Activated T-cell treated with anti-CD3 and anti-CD28 coated beads, Interleukin-2, amount 50 U/mL, for 4 hours (primary cell): ENCODE data around the gene SLC47A1. TPM values are rescaled to one million over a fixed set of nuclear protein-coding genes. Genes with fewer than 3 reads are reported as not detected.
"Not testable (repeated sequence)": the region's sequence is repeated elsewhere in the genome, so short reads cannot be mapped to it uniquely, and the experiment has no call there.

ENCODE experiments used
- ATAC-seq, 2 donors: fragments of 200-7000 bp; cut with Tn5 transposase; one replicate each; pipeline ENCODE4 v1.10.0; 2021
- DNase-seq: peaks from one replicate; pipeline ENCODE4 v3.0.0-alpha.2; 2020
- H3K27me3 Mint-ChIP-seq: one replicate; pipeline ENCODE4 v1.8.0; 2021; ENCODE audit warnings: low read depth, mixed read lengths
- H3K36me3 Mint-ChIP-seq: one replicate; pipeline ENCODE4 v1.8.0; 2022; ENCODE audit warnings: mixed read lengths; ENCODE audit not compliant: insufficient read depth
- H3K4me1 Mint-ChIP-seq: one replicate; pipeline ENCODE4 v1.8.0; 2021; ENCODE audit warnings: low read depth, mixed read lengths
- H3K4me3 Mint-ChIP-seq: one replicate; pipeline ENCODE4 v1.8.0; 2021; ENCODE audit warnings: mild to moderate bottlenecking, moderate library complexity, mixed read lengths
- H3K9me3 Mint-ChIP-seq: one replicate; pipeline ENCODE4 v1.8.0; 2021; ENCODE audit warnings: mixed read lengths
- total RNA-seq, 3 donors: library from RNA; stranded (reverse); gene quantifications; one replicate each; pipeline ENCODE4 v1.2.1, GENCODE V29; 2021

SLC47A1 gene
- total RNA-seq, 3 donors from 2014 or later: 0.28 to 0.58 (median 0.54) TPM

DNA sequence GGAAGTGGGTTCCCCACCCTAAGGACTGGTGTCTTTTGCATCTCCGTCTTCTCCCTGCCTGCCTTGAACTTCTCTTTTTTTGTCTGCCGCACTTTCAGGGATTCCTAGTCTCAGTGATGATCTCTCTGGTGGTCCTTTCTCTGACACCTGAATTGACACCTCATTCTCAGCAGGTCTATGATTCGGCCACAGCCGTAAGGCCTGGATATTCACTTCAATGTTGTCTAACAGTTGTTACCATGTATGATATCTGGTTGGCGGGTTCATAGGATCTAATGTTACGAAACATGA, 25.1 kb upstream of the SLC47A1 start:
- Mint-ChIP-seq H3K27me3 (peaks cover 3% of the 10 kb centered on the region), H3K9me3 (no peaks in the 10 kb centered on the region), H3K36me3 (peaks cover 2% of the 10 kb centered on the region), H3K4me3 (peak overlapping the region; percentile 84), H3K4me1 (peaks cover 7% of the 10 kb centered on the region)
- DNase-seq (no peak), ATAC-seq (no peak)

DNA sequence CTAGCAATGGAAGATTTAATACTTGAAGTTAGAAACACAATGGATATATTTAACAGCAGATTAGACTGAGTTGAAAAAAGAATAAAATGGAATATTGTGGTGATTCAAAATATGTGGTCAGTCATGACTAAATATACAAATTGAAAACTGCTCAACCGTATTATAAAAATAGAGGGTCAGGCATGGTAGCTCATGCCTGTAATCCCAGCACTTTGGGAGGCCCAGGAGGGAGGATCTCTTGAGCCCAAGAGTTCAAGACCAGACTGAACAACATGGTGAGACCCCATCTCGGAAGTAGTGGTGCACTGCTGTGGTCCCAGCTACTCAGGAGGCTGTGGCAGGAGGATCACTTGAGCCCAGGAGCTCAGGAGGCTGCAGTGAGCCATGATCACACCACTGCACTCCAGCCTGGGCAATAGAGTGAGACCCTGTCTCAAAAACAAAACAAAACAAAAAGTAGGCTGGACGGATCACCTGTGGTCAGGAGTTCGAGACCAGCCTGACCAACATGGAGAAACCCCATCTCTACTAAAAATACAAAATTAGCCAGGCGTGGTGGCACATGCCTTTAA, 24.3 kb upstream of the SLC47A1 start:
- not testable (repeated sequence) for H3K9me3 Mint-ChIP-seq, DNase-seq, H3K4me3 Mint-ChIP-seq, H3K36me3 Mint-ChIP-seq, ATAC-seq, H3K27me3 Mint-ChIP-seq
- H3K4me1 Mint-ChIP-seq: peaks cover 10% of the 10 kb centered on the region

DNA sequence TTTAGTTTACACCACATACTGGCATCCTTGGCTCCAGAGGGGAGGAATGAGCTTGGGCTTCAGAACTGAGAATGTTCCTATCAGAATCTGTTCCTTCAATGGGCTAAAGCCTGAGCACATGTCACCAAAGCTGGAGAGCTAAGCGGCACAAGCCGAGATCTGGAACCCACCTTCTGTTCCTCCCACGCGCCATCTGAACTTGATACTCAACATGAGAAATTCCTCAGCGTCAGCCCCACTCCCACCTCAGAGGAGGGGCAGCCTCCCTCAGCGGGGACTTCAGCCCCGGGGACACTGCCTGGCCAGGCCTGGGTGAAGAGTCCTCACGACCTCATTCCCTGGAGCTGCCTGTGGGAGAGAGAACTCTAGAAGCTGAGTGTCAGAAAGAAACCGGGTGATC, 22.8 kb upstream of the SLC47A1 start:
- Mint-ChIP-seq H3K36me3 (peaks cover 2% of the 10 kb centered on the region), H3K9me3 (no peaks in the 10 kb centered on the region), H3K27me3 (peaks cover 3% of the 10 kb centered on the region), H3K4me1 (peaks cover 10% of the 10 kb centered on the region), H3K4me3 (no peak overlapping the region)
- ATAC-seq (no peak), DNase-seq (no peak)

DNA sequence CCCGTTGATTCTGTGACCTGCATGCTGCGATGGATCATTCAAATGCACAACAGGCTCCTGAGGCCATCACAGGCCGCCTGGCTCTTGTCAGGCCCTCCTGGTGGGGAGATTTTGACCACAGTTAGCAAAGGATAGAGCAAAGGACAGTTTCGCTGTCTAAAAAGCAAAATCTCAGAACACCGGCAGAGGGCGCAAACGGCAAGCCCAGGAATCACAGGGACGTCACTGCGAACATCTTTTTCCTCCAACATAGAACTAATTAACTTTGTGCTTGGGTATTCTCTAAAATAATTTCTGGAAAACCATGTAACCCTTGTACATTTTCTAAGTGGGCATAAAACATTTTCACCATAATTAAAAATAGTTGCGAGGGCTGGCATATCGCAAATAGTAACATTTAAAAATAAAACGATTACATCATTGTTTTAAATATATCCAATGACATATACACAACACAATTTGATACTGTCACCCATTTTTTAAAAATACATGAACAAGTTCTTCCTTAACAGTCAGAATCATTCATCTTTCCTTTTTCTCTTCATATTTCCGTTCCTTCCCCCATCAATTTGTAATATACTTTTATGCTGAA, 19.7 kb upstream of the SLC47A1 start:
- no peaks in the 10 kb centered on the region for H3K27me3 Mint-ChIP-seq
- no peaks in the 10 kb centered on the region for H3K9me3 Mint-ChIP-seq
- peaks cover 3% of the 10 kb centered on the region for H3K4me1 Mint-ChIP-seq
- no peaks in the 10 kb centered on the region for H3K36me3 Mint-ChIP-seq
- ATAC-seq (peak in 1 of 2 donors; percentile 56), DNase-seq (peak; percentile 62)
- no peak overlapping the region for H3K4me3 Mint-ChIP-seq

DNA sequence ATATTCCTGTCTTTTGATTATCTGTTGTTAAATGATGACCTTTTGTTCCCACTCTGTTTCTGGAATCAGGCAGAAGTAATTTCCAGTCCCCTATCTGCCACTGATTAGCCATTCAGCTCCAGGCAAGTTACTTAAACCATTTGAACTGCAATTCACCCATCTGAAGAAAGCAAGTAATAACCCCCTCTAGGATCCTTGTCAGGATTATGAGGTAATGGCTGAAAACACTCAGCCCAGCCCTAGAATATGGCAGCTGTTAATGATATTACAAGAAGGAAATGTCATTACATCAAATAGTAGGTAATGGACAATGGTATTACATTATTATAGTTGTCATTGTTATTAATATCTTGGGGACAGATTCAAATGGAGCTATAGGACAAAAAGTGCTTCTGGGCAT, 16.0 kb upstream of the SLC47A1 start:
- Mint-ChIP-seq H3K36me3 (no peaks in the 10 kb centered on the region), H3K9me3 (no peaks in the 10 kb centered on the region), H3K4me3 (no peak overlapping the region), H3K27me3 (peaks cover 2% of the 10 kb centered on the region), H3K4me1 (peaks cover 3% of the 10 kb centered on the region)
- DNase-seq (no peak), ATAC-seq (no peak)

DNA sequence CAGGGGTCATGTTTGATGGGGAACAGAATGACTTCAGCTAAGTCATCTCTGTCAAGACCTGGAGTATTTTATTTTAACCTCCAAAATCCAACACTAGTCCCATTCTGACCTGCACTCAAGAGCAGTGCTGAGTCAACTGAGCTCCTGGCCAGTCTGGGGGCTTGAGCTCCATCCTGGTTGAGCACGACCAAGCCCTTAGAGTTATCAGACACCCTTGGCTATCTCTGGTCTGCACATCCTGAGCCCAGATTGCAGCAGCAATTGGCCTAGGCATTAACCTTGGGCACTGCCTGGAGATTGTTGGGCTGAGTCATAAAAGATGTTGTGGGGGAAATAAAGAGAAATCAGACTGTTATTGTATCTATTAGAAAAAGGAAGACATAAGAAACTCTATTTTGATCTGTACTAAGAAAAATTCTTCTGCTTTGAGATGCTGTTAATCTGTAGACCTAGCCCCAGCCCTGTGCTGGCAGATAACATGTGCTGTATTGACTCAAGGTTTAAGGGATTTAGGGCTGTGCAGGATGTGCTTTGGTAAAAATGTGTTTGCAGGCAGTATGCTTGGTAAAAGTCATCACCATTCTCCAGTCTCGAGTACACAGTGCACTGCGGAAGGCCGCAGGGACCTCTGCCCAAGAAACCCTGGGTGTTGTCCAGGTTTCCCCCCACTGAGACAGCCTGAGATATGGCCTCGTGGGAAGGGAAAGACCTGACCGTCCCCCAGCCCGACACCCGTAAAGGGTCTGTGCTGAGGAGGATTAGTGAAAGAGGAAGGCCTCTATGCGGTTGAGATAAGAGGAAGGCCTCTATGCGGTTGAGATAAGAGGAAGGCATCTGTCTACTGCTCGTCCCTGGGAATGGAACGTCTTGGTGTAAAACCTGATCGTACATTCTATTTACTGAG, 14.0 kb upstream of the SLC47A1 start:
- H3K4me1 Mint-ChIP-seq, H3K9me3 Mint-ChIP-seq, H3K4me3 Mint-ChIP-seq, H3K36me3 Mint-ChIP-seq, ATAC-seq, H3K27me3 Mint-ChIP-seq, DNase-seq: not testable (repeated sequence)

DNA sequence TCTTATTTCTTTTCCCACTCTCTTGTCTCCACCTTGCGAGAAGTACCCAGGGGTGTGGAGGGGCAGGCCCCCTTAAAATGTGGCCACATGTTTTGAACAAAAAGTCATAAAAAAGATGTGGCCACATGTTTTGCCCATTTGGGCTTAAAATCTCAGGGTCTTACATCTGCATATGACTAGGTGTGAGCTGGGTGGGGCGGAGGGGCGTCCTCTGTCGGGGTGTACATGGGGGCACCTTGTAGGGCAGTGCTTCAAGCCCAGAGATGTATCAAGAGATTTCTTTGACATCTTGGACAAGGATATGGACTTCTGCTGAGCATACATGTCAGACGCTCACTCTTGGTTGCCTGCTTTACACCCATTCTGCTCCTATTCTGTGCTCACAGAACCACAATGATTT, 13.0 kb upstream of the SLC47A1 start:
- no peak overlapping the region for H3K4me3 Mint-ChIP-seq
- peaks cover 2% of the 10 kb centered on the region for H3K27me3 Mint-ChIP-seq
- H3K36me3 Mint-ChIP-seq: no peaks in the 10 kb centered on the region
- H3K9me3 Mint-ChIP-seq: no peaks in the 10 kb centered on the region
- no peak for DNase-seq
- H3K4me1 Mint-ChIP-seq: no peaks in the 10 kb centered on the region
- no peak for ATAC-seq

DNA sequence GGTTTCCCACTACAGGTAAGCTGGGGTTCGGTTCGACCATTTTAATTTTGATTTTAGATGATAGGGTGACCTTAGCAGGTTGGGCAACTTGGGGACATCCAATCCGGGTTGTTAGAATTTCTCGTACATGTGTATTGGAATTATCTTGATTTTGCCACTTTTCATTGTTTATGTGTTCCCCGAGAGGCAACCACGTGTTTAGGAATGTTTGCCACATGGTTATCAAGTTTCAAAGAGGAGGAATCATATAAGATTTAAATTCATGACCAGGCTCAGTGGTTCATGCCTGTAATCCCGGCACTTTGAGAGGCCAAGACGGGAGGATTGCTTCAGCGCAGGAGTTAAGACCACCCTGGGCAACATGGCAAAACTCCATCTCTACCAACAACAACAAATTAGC, 10.0 kb upstream of the SLC47A1 start:
- ATAC-seq: no peak
- H3K27me3 Mint-ChIP-seq: peaks cover 18% of the 10 kb centered on the region
- H3K9me3 Mint-ChIP-seq: no peaks in the 10 kb centered on the region
- no peak for DNase-seq
- H3K4me3 Mint-ChIP-seq: no peak overlapping the region
- no peaks in the 10 kb centered on the region for H3K4me1 Mint-ChIP-seq
- H3K36me3 Mint-ChIP-seq: no peaks in the 10 kb centered on the region

DNA sequence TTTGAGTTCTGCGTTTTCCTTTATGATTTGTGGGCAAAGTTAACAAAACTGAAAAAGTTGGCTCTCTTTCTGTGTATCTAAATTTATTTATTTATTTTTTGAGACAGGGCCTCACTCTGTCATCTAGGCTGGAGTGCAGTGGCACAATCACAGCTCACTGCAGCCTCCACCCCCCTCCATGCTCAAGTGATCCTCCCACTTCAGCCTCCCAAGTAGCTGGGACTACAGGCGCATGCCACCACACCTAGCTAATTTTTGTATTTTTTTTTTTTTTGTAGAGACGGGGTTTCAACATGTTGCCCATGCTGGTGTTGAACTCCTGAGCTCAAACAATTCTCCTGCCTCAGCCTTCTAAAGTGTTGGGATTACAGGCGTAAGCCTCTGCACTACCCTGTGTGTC, 6.7 kb upstream of the SLC47A1 start:
- not testable (repeated sequence) for DNase-seq, H3K9me3 Mint-ChIP-seq, H3K4me3 Mint-ChIP-seq, H3K36me3 Mint-ChIP-seq, H3K4me1 Mint-ChIP-seq, ATAC-seq
- peaks cover 22% of the 10 kb centered on the region for H3K27me3 Mint-ChIP-seq

DNA sequence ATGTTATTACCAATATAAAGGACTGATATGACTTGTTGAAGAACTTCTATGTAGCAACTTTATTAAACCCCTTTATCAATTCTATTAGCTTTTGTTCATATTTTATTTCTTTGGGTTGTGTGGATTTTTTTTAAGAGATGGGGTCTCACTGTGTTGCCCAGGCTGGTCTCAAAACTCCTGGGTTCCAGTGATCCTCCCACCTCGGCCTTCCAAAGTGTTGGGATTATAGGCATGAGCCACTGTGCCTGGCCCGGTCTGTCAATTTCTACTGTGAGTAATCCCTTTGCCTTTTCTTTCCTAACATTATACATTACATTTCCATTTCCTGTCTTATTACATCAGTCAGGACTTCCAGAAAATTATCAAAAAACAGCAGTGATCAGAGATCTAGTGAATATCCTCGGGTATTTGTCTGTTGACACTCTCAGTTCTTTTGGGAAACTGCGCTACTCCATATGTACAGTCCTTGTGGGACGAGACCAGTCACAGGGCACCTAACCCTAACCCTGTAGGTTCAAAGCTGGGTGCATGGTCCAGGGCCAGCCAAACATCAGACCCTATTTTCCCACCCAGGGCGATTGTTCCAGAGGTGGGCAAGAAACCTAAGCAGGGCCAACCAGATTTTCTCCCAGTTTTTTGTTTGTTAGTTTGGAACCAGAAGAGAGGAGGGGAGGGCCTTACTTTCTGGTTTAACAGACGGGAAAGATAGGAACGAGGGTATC, 1.7 kb upstream of the SLC47A1 start:
- Mint-ChIP-seq H3K36me3 (no peaks in the 10 kb centered on the region), H3K9me3 (no peaks in the 10 kb centered on the region), H3K27me3 (peaks cover 52% of the 10 kb centered on the region), H3K4me3 (no peak overlapping the region), H3K4me1 (peaks cover 14% of the 10 kb centered on the region)
- ATAC-seq (no peak), DNase-seq (no peak)

DNA sequence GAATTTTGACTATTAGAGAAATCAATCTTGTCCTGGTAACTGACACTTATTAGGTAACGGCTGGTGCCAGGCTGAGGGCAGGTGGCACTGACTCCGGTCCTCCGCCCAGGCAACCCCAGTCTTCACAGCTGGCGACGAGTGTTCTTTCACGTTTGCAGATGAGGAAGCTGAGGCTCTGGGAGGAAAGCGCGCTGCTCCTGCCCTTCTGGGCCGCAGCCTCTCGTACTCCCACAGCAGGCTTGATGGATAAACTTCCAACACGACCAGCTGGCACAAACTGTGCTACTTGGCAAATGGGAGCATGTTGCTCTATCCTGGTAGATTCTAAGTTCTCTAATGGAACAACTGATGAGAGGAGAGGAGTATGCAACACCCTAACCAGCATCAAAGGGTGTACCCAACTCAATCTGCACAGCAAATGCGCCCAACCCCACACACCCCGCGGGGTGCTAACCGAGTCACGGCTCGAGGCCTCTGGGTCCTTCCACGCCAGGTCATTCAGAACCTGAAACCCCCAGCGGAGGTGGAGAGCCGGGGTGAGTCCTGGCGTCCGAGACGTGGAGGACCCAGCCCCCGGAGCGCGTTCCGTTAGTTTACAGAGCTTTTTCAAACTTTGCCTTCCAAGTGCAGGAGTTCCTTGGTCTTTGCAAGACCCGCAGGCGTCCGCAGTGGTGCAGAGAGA, 477 bp upstream of the SLC47A1 start:
- peak in 1 of 2 donors; percentile 11 for ATAC-seq
- DNase-seq: no peak
- Mint-ChIP-seq H3K36me3 (no peaks in the 10 kb centered on the region), H3K4me3 (peak overlapping the region; percentile 58), H3K4me1 (peaks cover 14% of the 10 kb centered on the region), H3K9me3 (no peaks in the 10 kb centered on the region), H3K27me3 (peaks cover 42% of the 10 kb centered on the region)

DNA sequence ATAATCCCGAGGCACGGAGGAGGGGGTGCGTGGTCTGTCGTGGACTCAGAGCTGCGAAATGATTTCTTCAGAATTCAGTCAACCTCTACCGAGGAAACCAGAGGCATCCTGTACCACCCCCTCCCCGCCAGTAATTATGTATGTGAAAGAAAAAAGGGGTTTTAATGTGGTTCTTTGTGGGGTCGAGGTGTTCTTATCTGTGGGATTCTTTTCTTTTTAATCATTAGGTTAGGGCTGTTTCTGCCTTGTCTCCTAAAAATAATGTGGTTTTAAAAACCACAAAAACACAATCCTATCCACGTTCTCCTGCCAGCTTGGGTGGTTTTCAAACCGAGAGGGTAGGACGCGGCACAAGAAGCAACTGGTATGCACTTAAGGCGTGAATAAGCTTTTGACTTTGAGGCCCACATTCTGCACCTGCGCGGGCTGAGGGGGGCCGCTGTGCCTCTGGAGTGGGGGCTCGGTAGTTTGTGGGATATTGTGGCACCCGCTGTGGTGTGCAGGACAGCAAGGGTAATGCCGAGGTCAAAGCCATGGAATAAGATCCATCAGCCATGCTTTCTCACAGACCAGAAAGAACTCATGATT, 1.0 kb downstream of the SLC47A1 start:
- peak; percentile 59 to 69 for ATAC-seq
- no peak for DNase-seq
- Mint-ChIP-seq H3K4me3 (peak overlapping the region; percentile 67), H3K9me3 (no peaks in the 10 kb centered on the region), H3K4me1 (peaks cover 14% of the 10 kb centered on the region), H3K36me3 (no peaks in the 10 kb centered on the region), H3K27me3 (peaks cover 38% of the 10 kb centered on the region)

DNA sequence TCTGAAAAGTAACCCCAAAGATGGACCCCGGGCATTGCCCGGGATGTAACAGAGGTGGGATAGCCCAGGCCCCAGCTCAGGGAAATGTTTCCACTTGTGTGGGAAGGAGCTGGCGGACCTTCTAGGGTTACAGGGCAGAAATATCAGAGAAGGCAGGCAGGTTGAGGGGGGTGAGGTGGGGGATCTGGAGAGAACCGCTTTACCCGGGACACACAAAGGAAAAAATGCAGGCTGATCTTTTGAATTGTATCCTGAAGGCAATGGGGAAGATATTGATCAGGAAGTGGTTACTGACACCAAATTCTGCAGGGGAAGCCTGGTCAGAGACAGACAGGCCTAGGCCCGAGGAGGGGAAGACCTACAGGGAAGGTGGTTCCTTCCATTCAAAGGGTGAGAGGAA, 3.5 kb downstream of the SLC47A1 start:
- H3K4me1 Mint-ChIP-seq: peaks cover 14% of the 10 kb centered on the region
- H3K36me3 Mint-ChIP-seq: no peaks in the 10 kb centered on the region
- no peaks in the 10 kb centered on the region for H3K9me3 Mint-ChIP-seq
- peaks cover 35% of the 10 kb centered on the region for H3K27me3 Mint-ChIP-seq
- DNase-seq: no peak
- no peak for ATAC-seq
- no peak overlapping the region for H3K4me3 Mint-ChIP-seq
